Endodermal cell (in vitro differentiated cells): Measurements from ENCODE around the gene AAK1. TPM values are rescaled to one million over a fixed set of nuclear protein-coding genes. Genes with fewer than 3 reads are reported as not detected.
A peak's percentile ranks its signal among the peaks of the same experiment; 100 is the strongest.
"Not testable (repeated sequence)": the region's sequence is repeated elsewhere in the genome, so short reads cannot be mapped to it uniquely, and the experiment has no call there.

Experiments
- DNase-seq: peaks from one replicate; pipeline ENCODE4 v3.0.0-alpha.2; 2017
- H3K27ac ChIP-seq: 2 replicates; pipeline ENCODE4 v1.5.1; 2013; ENCODE audit warnings: mild to moderate bottlenecking, low read depth, low read length, moderate library complexity
- H3K27me3 ChIP-seq: 2 replicates; pipeline ENCODE4 v1.6.1; 2013; ENCODE audit warnings: mild to moderate bottlenecking, low read length, moderate library complexity; ENCODE audit not compliant: insufficient read depth, control insufficient read depth, poor library complexity, severe bottlenecking
- H3K36me3 ChIP-seq: 2 replicates; pipeline ENCODE4 v1.7.0; 2013; ENCODE audit warnings: mild to moderate bottlenecking, low read length, moderate library complexity; ENCODE audit not compliant: control insufficient read depth, insufficient read depth
- H3K4me1 ChIP-seq: one replicate; pipeline ENCODE4 v1.7.0; 2013; ENCODE audit warnings: low read length; ENCODE audit not compliant: control insufficient read depth, insufficient read depth
- H3K4me3 ChIP-seq: 2 replicates; pipeline ENCODE4 v1.5.1; 2013; ENCODE audit warnings: mild to moderate bottlenecking, low read length, moderate library complexity
- H3K9ac ChIP-seq: 2 replicates; pipeline ENCODE4 v1.6.1; 2013; ENCODE audit warnings: mild to moderate bottlenecking, low read length, moderate library complexity; ENCODE audit not compliant: poor library complexity, severe bottlenecking; ENCODE audit errors: extremely low read depth
- H3K9me3 ChIP-seq: 2 replicates; pipeline ENCODE4 v1.6.1; 2013; ENCODE audit warnings: mild to moderate bottlenecking, low read length, moderate library complexity; ENCODE audit not compliant: control insufficient read depth
- H3K27ac Mint-ChIP-seq: 2 replicates; pipeline ENCODE4 v1.8.0; 2020; ENCODE audit warnings: mixed read lengths
- H3K27me3 Mint-ChIP-seq: 2 replicates; pipeline ENCODE4 v1.8.0; 2021; ENCODE audit warnings: mild to moderate bottlenecking, mixed read lengths; ENCODE audit not compliant: insufficient read depth
- H3K36me3 Mint-ChIP-seq: 2 replicates; pipeline ENCODE4 v1.8.0; 2020; ENCODE audit warnings: low read depth, mixed read lengths
- H3K4me1 Mint-ChIP-seq: 2 replicates; pipeline ENCODE4 v1.8.0; 2020; ENCODE audit warnings: mixed read lengths
- H3K4me3 Mint-ChIP-seq: 2 replicates; pipeline ENCODE4 v1.8.0; 2020; ENCODE audit warnings: mild to moderate bottlenecking, moderate library complexity, mixed read lengths
- H3K9me3 Mint-ChIP-seq: 2 replicates; pipeline ENCODE4 v1.8.0; 2020; ENCODE audit warnings: mild to moderate bottlenecking, mixed read lengths
- WGBS, 2 experiments: methylation state at CpG; one replicate each; pipeline versions ENCODE4 v1.1.5 to v1.1.7; 2013; ENCODE audit warnings: missing lambda C conversion rate in 2 of 2, mixed read lengths in 1 of 2; ENCODE audit not compliant: insufficient coverage in 1 of 2, insufficient read length in 1 of 2; 5-methylcytosine and 5-hydroxymethylcytosine counted together
- total RNA-seq, 2 donors: library from RNA; stranded (reverse); fragmentation: NEBNext Ultra II Directional in 1 of 2; extraction: Animal tissue kit (Norgen Biotek cat#: 25700) in 1 of 2; gene quantifications; 2 replicates in 1 of 2; 3 replicates in 1 of 2; pipeline ENCODE4 v1.2.1, GENCODE V29; 2021
- TF ChIP-seq, protein P1 (sequence below): fragments of 200-600 bp; sonication (generic); conservative IDR thresholded peaks from 2 replicates; pipeline ENCODE4 v1.5.0; 2021; ENCODE audit warnings: antibody characterized with exemption, mild to moderate bottlenecking

Gene AAK1
- total RNA-seq, 2 donors from 2014 or later: 29.2 to 34.7 TPM

DNA sequence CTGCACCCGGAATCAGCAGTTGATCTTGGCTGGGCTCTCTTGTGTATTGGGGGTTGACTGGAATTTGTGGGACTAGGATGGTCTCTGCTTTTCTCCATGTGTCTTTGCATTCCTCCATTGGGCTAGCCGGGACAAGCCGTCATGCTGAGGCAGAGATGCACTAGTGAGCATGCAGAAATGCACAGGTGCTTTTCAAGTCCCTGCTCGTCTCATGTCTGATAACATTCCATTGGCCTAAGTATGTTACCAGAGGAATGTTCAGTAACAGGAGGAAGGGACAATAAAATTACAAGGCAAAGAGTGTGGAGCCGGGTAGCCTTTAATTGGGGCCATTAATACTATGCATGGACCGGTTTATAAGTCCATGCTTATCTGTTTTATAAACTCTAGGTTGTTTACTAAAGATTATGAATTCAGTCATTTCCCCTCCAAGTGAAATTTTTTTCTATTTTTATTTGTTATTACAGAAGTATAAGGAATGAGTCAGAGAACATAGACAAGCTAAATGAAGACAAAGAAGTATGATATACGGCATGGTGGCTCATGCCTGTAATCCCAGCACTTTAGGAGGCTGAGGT, 24.4 kb upstream of the AAK1 start:
- TF ChIP-seq, protein P1, sequence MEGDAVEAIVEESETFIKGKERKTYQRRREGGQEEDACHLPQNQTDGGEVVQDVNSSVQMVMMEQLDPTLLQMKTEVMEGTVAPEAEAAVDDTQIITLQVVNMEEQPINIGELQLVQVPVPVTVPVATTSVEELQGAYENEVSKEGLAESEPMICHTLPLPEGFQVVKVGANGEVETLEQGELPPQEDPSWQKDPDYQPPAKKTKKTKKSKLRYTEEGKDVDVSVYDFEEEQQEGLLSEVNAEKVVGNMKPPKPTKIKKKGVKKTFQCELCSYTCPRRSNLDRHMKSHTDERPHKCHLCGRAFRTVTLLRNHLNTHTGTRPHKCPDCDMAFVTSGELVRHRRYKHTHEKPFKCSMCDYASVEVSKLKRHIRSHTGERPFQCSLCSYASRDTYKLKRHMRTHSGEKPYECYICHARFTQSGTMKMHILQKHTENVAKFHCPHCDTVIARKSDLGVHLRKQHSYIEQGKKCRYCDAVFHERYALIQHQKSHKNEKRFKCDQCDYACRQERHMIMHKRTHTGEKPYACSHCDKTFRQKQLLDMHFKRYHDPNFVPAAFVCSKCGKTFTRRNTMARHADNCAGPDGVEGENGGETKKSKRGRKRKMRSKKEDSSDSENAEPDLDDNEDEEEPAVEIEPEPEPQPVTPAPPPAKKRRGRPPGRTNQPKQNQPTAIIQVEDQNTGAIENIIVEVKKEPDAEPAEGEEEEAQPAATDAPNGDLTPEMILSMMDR: no peak
- Histone ChIP-seq H3K27me3 (no peaks in the 10 kb centered on the region), H3K27ac (no peak overlapping the region), H3K4me1 (no peaks in the 10 kb centered on the region), H3K9ac (no peak overlapping the region), H3K36me3 (no peaks in the 10 kb centered on the region), H3K9me3 (peaks cover 16% of the 10 kb centered on the region), H3K4me3 (no peak overlapping the region)
- peak; percentile 49 for DNase-seq
- no peak overlapping the region for H3K27ac Mint-ChIP-seq
- peaks cover 14% of the 10 kb centered on the region for H3K9me3 Mint-ChIP-seq
- no peak overlapping the region for H3K4me3 Mint-ChIP-seq
- no peaks in the 10 kb centered on the region for H3K27me3 Mint-ChIP-seq
- 86 to 88% methylated on average over 5 to 7 of the region's 7 CpGs for WGBS, 2 experiments
- H3K36me3 Mint-ChIP-seq: no peaks in the 10 kb centered on the region
- no peaks in the 10 kb centered on the region for H3K4me1 Mint-ChIP-seq

DNA sequence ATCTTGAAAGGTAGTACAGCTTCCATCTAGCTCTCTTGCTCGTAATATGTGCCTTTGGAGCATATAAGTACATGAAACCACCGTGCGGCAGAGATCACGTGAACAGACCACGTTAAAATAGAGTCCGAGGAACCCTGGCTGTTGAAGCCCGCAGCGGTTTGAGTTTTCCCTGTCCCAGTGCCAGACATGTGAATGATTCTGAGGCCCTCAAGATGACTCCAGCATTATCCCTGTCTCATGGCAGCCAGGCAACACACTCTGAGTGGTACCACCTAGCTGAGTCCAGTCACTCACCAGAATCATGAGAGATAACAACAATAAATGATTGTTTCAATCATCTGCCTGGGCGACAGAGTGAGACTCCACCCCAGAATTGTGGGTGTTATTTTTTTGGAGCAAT, 21.6 kb upstream of the AAK1 start:
- Mint-ChIP-seq H3K27me3 (no peaks in the 10 kb centered on the region), H3K36me3 (no peaks in the 10 kb centered on the region), H3K4me3 (no peak overlapping the region), H3K4me1 (peaks cover under 1% of the 10 kb centered on the region), H3K9me3 (peaks cover 5% of the 10 kb centered on the region), H3K27ac (no peak overlapping the region)
- Histone ChIP-seq H3K9me3 (peaks cover 16% of the 10 kb centered on the region), H3K36me3 (no peaks in the 10 kb centered on the region), H3K4me3 (no peak overlapping the region), H3K27me3 (no peaks in the 10 kb centered on the region), H3K9ac (no peak overlapping the region), H3K27ac (no peak overlapping the region), H3K4me1 (no peaks in the 10 kb centered on the region)
- TF ChIP-seq, protein P1: no peak
- no peak for DNase-seq
- 97 to 100% methylated on average over 8 to 9 of the region's 9 CpGs for WGBS, 2 experiments

- Histone ChIP-seq H3K4me1 (no peaks in the 10 kb centered on the region), H3K9me3 (peaks cover 16% of the 10 kb centered on the region), H3K27ac (no peak overlapping the region), H3K27me3 (no peaks in the 10 kb centered on the region), H3K4me3 (no peak overlapping the region), H3K9ac (no peak overlapping the region), H3K36me3 (no peaks in the 10 kb centered on the region)
- H3K36me3 Mint-ChIP-seq: no peaks in the 10 kb centered on the region
- no peak for DNase-seq
- H3K4me1 Mint-ChIP-seq: peaks cover 2% of the 10 kb centered on the region
- H3K9me3 Mint-ChIP-seq: peaks cover 5% of the 10 kb centered on the region
- no peaks in the 10 kb centered on the region for H3K27me3 Mint-ChIP-seq
- H3K4me3 Mint-ChIP-seq: no peak overlapping the region
- TF ChIP-seq, protein P1: no peak
- WGBS, 2 experiments: 91 to 96% methylated on average over 1 to 3 of the region's 3 CpGs
- H3K27ac Mint-ChIP-seq: no peak overlapping the region
Observed at GRCh38 chr2:69663860-69664259, 20.3 kb upstream of the AAK1 start.

DNA sequence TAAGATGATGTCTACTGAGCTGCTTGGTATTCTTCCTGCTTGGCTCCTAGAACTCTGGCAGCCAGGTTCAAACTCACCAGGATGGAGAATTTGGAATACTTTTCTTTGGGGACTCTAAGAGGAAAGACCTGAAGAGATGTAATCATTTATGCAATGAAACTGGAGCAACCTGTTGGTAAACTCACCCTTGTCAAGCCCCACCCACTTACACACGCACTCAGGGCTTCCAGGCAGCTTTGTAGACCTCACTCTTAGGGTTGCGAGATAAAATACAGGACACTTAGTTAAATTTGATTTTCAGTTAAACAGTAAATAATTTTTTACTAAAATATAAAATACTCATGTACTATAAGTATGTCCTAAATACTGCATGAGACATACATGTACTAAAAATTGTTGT, 19.0 kb upstream of the AAK1 start:
- no CpG with 5 or more reads among the region's 2 CpGs for WGBS, 2 experiments
- H3K4me3 ChIP-seq, H3K27ac ChIP-seq, H3K27me3 ChIP-seq, H3K4me3 Mint-ChIP-seq, H3K36me3 Mint-ChIP-seq, H3K4me1 Mint-ChIP-seq, DNase-seq, H3K4me1 ChIP-seq, H3K27ac Mint-ChIP-seq, H3K9ac ChIP-seq, H3K9me3 Mint-ChIP-seq, H3K36me3 ChIP-seq, H3K27me3 Mint-ChIP-seq: not testable (repeated sequence)
- peaks cover 16% of the 10 kb centered on the region for H3K9me3 ChIP-seq
